Fibroblast of lung (primary cell): Measurements from ENCODE around the gene COL18A1.

Experiments
- EZH2 ChIP-seq: IDR thresholded peaks from 2 replicates; pipeline ENCODE4 v1.5.1; 2012; ENCODE audit warnings: low read length, control low read depth, mild to moderate bottlenecking; ENCODE audit errors: missing control alignments
- TF ChIP-seq, protein P1 (sequence below), 2 donors: IDR thresholded peaks in 1 of 2; conservative IDR thresholded peaks in 1 of 2; 1 replicate in 1 of 2; 2 replicates in 1 of 2; pipeline ENCODE4 v1.5.1; 2011 to 2012; ENCODE audit warnings: low read length in 2 of 2, control low read depth in 1 of 2, inconsistent platforms in 1 of 2, low read depth in 1 of 2, mild to moderate bottlenecking in 1 of 2

DNA sequence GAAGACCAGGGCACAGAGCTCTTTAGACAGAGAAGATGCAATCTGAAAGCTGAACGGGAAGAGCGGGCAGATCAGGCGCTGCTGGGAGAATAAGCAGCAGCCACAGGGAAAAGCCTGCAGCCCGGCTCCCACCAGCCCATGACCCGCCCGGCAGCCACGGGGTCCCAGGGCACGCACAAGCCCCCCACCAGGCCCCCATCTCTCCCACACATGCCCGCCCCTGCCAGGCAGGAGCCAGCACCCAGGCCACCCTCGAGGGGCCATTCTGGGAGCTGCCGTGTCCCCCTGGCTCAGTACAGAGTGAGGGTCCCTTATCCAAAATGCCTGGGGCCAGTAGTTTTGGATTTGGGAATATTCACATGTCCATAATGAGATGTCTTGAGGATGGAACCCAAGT, 120.9 kb downstream of the COL18A1 start:
- TF ChIP-seq, protein P1, sequence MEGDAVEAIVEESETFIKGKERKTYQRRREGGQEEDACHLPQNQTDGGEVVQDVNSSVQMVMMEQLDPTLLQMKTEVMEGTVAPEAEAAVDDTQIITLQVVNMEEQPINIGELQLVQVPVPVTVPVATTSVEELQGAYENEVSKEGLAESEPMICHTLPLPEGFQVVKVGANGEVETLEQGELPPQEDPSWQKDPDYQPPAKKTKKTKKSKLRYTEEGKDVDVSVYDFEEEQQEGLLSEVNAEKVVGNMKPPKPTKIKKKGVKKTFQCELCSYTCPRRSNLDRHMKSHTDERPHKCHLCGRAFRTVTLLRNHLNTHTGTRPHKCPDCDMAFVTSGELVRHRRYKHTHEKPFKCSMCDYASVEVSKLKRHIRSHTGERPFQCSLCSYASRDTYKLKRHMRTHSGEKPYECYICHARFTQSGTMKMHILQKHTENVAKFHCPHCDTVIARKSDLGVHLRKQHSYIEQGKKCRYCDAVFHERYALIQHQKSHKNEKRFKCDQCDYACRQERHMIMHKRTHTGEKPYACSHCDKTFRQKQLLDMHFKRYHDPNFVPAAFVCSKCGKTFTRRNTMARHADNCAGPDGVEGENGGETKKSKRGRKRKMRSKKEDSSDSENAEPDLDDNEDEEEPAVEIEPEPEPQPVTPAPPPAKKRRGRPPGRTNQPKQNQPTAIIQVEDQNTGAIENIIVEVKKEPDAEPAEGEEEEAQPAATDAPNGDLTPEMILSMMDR (conservative IDR thresholded peaks at IDR 0.05 in 1 of 2, IDR thresholded peaks at IDR 0.05 in 1 of 2; ENCODE audit: low read depth in 1 of 2, low read length in 2 of 2): no peak
- TF ChIP-seq EZH2: no peak
